ENCODE data around the gene INPP5D.
"Not testable (repeated sequence)": the region's sequence is repeated elsewhere in the genome, so short reads cannot be mapped to it uniquely, and the experiment has no call there.

INPP5D gene

DNA sequence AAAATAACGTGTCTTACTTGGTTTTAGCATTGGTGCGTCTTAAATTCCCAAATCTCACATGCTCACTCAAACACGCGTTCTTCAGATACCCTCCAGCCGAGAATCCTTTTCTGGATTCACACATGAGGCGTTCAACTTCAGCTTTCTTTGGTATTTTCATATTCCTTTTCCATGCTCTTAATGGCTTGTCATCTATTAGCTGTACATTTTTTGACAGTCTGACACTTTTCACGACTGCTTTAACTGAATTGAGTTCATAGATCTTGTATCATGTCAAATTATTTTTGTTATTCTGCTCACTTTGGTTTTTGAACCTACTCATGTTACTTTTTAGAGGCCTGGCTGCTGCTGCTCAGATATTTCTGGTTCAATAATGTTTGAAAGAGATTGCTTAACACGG lies 59.0 kb downstream of the INPP5D start:
- DNase-seq (ENCODE audit: extremely low read depth, low read depth): no peak
- TF ChIP-seq, protein P1, sequence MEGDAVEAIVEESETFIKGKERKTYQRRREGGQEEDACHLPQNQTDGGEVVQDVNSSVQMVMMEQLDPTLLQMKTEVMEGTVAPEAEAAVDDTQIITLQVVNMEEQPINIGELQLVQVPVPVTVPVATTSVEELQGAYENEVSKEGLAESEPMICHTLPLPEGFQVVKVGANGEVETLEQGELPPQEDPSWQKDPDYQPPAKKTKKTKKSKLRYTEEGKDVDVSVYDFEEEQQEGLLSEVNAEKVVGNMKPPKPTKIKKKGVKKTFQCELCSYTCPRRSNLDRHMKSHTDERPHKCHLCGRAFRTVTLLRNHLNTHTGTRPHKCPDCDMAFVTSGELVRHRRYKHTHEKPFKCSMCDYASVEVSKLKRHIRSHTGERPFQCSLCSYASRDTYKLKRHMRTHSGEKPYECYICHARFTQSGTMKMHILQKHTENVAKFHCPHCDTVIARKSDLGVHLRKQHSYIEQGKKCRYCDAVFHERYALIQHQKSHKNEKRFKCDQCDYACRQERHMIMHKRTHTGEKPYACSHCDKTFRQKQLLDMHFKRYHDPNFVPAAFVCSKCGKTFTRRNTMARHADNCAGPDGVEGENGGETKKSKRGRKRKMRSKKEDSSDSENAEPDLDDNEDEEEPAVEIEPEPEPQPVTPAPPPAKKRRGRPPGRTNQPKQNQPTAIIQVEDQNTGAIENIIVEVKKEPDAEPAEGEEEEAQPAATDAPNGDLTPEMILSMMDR (IDR thresholded peaks at IDR 0.05; ENCODE audit: low read depth, low read length): no peak

DNA sequence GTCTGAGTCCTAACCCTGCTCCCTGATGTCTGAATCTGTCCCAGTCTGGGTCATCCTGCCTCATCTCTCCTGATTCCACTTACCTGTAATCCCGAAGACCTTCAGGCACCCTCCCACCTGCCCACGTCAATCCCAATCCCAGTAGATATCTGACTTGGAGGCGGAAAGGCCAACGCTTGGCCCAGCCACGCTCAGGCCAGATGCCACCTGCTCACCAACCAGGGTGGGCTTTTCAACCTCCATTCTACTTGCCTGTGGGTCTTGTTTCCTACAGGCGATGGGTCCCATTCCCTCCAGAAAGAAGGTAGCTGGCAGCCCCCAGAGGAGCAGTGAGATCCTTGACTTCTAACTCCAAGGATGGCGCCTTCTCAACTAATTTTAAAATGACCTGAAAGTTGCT lies 59.7 kb downstream of the INPP5D start:
- TF ChIP-seq, protein P1 (IDR thresholded peaks at IDR 0.05; ENCODE audit: low read depth, low read length): no peak
- DNase-seq (ENCODE audit: extremely low read depth, low read depth): no peak

DNA sequence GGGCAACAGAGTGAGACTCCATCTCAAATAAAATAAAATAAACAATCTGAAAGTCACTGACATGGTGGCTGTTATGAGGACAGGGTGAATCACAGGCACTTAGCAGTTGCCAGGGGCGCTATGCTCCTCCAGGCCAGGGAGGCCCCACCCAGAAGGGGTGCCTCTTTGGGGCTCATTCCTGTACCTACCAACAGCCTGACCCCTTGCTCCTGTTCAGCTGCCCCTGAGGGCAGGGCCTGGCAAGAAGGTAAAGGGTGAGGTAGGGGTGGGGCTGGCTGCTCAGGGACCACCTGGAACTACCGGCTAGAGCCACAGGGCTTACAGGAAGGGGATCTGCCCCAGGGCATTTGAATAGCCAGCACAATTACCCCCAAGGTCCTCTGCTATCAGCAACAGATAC lies 60.3 kb downstream of the INPP5D start:
- no peak for DNase-seq (ENCODE audit: extremely low read depth, low read depth)
- TF ChIP-seq, protein P1 (IDR thresholded peaks at IDR 0.05; ENCODE audit: low read depth, low read length): no peak

GRCh38 chr2:233121856-233122255 lies 61.7 kb downstream of the INPP5D start:
- TF ChIP-seq, protein P1 (IDR thresholded peaks at IDR 0.05; ENCODE audit: low read depth, low read length): no peak
- DNase-seq (ENCODE audit: extremely low read depth, low read depth): no peak

DNA sequence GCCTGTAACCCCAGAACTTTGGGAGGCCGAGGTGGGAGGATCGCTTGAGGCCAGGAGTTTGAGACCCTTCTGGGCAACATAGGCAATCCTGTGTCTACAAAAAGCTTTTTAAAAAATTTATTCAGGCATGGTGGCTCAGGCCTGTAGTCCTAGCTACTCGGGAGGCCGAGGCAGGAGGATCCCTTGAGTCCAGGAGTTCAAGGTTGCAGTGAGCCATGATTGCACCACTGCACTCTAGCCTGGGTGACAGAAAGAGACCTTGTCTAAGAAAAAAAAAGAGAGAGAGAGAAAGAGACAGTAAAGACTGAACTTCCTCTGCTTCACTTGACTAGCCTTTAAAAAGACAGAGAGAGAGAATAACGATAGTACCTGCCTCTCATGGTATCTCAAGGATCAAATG lies 62.4 kb downstream of the INPP5D start:
- DNase-seq (ENCODE audit: extremely low read depth, low read depth): no peak
- TF ChIP-seq, protein P1 (IDR thresholded peaks at IDR 0.05; ENCODE audit: low read depth, low read length): no peak

GRCh38 chr2:233123576-233123975 lies 63.4 kb downstream of the INPP5D start:
- DNase-seq (ENCODE audit: extremely low read depth, low read depth): not testable (repeated sequence)

GRCh38 chr2:233124421-233125080 lies 64.4 kb downstream of the INPP5D start:
- TF ChIP-seq, protein P1 (IDR thresholded peaks at IDR 0.05; ENCODE audit: low read depth, low read length): no peak
- no peak for DNase-seq (ENCODE audit: extremely low read depth, low read depth)

DNA sequence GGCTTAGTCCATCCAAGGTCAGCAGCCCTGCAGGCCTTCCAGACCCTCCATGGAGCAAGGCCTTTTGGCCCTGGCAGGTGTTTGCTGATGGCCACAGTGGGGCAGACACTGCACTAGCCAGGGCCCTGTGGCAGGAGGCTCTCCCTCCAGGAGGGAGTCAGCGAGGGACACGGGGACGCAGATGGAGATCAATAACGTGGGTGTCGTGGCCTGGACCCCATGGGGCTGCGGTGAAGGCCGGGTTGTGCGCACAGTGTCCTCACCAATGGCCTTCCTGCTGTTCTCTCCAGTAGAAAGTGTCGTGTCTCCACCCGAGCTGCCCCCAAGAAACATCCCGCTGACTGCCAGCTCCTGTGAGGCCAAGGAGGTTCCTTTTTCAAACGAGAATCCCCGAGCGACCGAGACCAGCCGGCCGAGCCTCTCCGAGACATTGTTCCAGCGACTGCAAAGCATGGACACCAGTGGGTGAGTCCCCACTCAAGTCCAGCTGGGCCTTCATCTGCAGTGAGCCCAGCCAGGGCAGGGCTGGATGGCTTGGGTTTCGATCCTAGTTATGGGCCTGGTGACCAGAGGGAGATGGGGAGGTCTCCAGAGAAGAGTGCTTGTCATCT lies 65.4 kb downstream of the INPP5D start:
- no peak for DNase-seq (ENCODE audit: extremely low read depth, low read depth)
- TF ChIP-seq, protein P1 (IDR thresholded peaks at IDR 0.05; ENCODE audit: low read depth, low read length): no peak
